GM23338 (cell line): ENCODE data around the gene BEND7.

Experiments
- EZH2 ChIP-seq: fragments of 200-600 bp; sonication (generic); IDR thresholded peaks from one replicate; pipeline ENCODE4 v1.8.0; 2017; ENCODE audit warnings: antibody characterized with exemption, mild to moderate bottlenecking, low read depth; ENCODE audit not compliant: unreplicated experiment
- TF ChIP-seq, protein P1 (sequence below), 2 experiments: fragments of 200-600 bp in 1 of 2; sonication (generic) in 1 of 2; conservative IDR thresholded peaks; 2 replicates each; pipeline versions ENCODE4 v1.5.1 to v1.6.1; 2016 to 2017; ENCODE audit warnings: antibody characterized with exemption in 2 of 2, low read depth in 2 of 2, mild to moderate bottlenecking in 2 of 2, moderate library complexity in 1 of 2

DNA sequence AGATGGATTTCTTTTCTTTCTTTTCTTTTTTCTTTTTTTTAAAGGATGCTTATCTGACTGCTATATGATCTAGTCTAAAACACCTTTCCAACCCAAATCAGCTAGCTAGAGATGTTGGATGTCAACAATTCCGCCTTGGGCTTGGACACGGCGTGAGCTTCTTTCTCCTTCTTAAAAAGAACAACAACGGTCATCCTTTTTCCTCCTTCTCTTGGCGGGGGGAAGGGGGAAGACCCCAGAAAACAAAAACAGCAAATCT lies 1.0 kb downstream of the BEND7 start:
- TF ChIP-seq, protein P1, sequence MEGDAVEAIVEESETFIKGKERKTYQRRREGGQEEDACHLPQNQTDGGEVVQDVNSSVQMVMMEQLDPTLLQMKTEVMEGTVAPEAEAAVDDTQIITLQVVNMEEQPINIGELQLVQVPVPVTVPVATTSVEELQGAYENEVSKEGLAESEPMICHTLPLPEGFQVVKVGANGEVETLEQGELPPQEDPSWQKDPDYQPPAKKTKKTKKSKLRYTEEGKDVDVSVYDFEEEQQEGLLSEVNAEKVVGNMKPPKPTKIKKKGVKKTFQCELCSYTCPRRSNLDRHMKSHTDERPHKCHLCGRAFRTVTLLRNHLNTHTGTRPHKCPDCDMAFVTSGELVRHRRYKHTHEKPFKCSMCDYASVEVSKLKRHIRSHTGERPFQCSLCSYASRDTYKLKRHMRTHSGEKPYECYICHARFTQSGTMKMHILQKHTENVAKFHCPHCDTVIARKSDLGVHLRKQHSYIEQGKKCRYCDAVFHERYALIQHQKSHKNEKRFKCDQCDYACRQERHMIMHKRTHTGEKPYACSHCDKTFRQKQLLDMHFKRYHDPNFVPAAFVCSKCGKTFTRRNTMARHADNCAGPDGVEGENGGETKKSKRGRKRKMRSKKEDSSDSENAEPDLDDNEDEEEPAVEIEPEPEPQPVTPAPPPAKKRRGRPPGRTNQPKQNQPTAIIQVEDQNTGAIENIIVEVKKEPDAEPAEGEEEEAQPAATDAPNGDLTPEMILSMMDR (conservative IDR thresholded peaks at IDR 0.05; ENCODE audit: low read depth in 2 of 2): no peak
- peak; percentile 63 for TF ChIP-seq EZH2
